K562 (cell line): ENCODE results near the gene CA7. TPM values are rescaled to one million over a fixed set of nuclear protein-coding genes. Genes with fewer than 3 reads are reported as not detected.

Source experiments
- CBX2 ChIP-seq: fragments of 200-600 bp; sonication (generic); IDR thresholded peaks from one replicate; pipeline ENCODE4 v1.6.1; 2012; ENCODE audit warnings: mild to moderate bottlenecking, low read length, inconsistent platforms; ENCODE audit not compliant: insufficient read depth, poor library complexity, severe bottlenecking
- CLOCK ChIP-seq: fragments of 250-450 bp; sonication (Bioruptor Pico); IDR thresholded peaks from 2 replicates; pipeline ENCODE4 v1.4.0; 2020; ENCODE audit warnings: mild to moderate bottlenecking, moderate library complexity, borderline replicate concordance
- KDM5B ChIP-seq: fragments of 200-600 bp; sonication (generic); IDR thresholded peaks from 2 replicates; pipeline ENCODE4 v1.6.1; 2012; ENCODE audit warnings: low read depth, mild to moderate bottlenecking, moderate library complexity, low read length, control low read depth, inconsistent platforms; ENCODE audit not compliant: insufficient replicate concordance
- SAFB2 ChIP-seq: fragments of 200-400 bp; formaldehyde crosslinking; IDR thresholded peaks from 2 replicates; pipeline ENCODE4 v1.6.1; 2018; ENCODE audit warnings: borderline replicate concordance, low read length, low read depth, moderate library complexity; ENCODE audit not compliant: severe bottlenecking
- SREBF2 ChIP-seq: sonication (generic); formaldehyde crosslinking; IDR thresholded peaks from 2 replicates; pipeline ENCODE4 v1.4.0; 2020; ENCODE audit warnings: mild to moderate bottlenecking, missing genetic modification reagents
- polyA plus RNA-seq, 8 experiments: library from polyadenylated mRNA; depleted of rRNA in 4 of 8; stranded (reverse) in 5 of 8; unstranded in 3 of 8; fragments of >200 nt; fragmentation: Nextera tagmentation in 2 of 8; fragmentation: Illumina TruSeq in 1 of 8; extraction: Ambion mirVana in 2 of 8; extraction: Trizol in 1 of 8; gene quantifications; 2 replicates each; pipeline versions ENCODE4 v1.2.1 to v1.2.3, GENCODE V29; 2011 to 2014; ENCODE audit warnings: inconsistent platforms in 1 of 8, missing spikeins in 1 of 8
- total RNA-seq, 7 experiments: library from RNA; depleted of rRNA in 6 of 7; stranded (reverse); fragments of >200 nt in 6 of 7; fragmentation: Illumina TruSeq in 2 of 7; extraction: Trizol in 2 of 7; gene quantifications; 2 replicates each; pipeline versions ENCODE4 v1.2.1 to v1.2.3, GENCODE V29; 2011 to 2021; ENCODE audit warnings: low replicate concordance in 1 of 7
- TF ChIP-seq, protein P1 (sequence below): fragments of 200-600 bp; sonication (generic); IDR thresholded peaks from one replicate; pipeline ENCODE4 v1.6.1; 2012; ENCODE audit warnings: mild to moderate bottlenecking, low read depth, low read length, inconsistent platforms
- TF ChIP-seq, protein P2 (sequence below), 2 experiments: IDR thresholded peaks in 1 of 2; conservative IDR thresholded peaks in 1 of 2; 2 replicates each; pipeline ENCODE4 v1.6.1; 2016; ENCODE audit warnings: low read depth in 2 of 2, mild to moderate bottlenecking in 1 of 2, missing compliant biosample characterization in 1 of 2, missing genetic modification characterization in 1 of 2, moderate library complexity in 1 of 2

The CA7 gene
- total and polyA plus RNA-seq, 9 of the 15 experiments (the other 6 are each of a cell fraction or from before 2014, with no cell fraction given), result 0.03 to 0.07 (median 0.05) TPM; not detected in 5

GRCh38 chr16:66899310-66899944 is 55.2 kb downstream of the CA7 start (continued):
- TF ChIP-seq, protein P1, sequence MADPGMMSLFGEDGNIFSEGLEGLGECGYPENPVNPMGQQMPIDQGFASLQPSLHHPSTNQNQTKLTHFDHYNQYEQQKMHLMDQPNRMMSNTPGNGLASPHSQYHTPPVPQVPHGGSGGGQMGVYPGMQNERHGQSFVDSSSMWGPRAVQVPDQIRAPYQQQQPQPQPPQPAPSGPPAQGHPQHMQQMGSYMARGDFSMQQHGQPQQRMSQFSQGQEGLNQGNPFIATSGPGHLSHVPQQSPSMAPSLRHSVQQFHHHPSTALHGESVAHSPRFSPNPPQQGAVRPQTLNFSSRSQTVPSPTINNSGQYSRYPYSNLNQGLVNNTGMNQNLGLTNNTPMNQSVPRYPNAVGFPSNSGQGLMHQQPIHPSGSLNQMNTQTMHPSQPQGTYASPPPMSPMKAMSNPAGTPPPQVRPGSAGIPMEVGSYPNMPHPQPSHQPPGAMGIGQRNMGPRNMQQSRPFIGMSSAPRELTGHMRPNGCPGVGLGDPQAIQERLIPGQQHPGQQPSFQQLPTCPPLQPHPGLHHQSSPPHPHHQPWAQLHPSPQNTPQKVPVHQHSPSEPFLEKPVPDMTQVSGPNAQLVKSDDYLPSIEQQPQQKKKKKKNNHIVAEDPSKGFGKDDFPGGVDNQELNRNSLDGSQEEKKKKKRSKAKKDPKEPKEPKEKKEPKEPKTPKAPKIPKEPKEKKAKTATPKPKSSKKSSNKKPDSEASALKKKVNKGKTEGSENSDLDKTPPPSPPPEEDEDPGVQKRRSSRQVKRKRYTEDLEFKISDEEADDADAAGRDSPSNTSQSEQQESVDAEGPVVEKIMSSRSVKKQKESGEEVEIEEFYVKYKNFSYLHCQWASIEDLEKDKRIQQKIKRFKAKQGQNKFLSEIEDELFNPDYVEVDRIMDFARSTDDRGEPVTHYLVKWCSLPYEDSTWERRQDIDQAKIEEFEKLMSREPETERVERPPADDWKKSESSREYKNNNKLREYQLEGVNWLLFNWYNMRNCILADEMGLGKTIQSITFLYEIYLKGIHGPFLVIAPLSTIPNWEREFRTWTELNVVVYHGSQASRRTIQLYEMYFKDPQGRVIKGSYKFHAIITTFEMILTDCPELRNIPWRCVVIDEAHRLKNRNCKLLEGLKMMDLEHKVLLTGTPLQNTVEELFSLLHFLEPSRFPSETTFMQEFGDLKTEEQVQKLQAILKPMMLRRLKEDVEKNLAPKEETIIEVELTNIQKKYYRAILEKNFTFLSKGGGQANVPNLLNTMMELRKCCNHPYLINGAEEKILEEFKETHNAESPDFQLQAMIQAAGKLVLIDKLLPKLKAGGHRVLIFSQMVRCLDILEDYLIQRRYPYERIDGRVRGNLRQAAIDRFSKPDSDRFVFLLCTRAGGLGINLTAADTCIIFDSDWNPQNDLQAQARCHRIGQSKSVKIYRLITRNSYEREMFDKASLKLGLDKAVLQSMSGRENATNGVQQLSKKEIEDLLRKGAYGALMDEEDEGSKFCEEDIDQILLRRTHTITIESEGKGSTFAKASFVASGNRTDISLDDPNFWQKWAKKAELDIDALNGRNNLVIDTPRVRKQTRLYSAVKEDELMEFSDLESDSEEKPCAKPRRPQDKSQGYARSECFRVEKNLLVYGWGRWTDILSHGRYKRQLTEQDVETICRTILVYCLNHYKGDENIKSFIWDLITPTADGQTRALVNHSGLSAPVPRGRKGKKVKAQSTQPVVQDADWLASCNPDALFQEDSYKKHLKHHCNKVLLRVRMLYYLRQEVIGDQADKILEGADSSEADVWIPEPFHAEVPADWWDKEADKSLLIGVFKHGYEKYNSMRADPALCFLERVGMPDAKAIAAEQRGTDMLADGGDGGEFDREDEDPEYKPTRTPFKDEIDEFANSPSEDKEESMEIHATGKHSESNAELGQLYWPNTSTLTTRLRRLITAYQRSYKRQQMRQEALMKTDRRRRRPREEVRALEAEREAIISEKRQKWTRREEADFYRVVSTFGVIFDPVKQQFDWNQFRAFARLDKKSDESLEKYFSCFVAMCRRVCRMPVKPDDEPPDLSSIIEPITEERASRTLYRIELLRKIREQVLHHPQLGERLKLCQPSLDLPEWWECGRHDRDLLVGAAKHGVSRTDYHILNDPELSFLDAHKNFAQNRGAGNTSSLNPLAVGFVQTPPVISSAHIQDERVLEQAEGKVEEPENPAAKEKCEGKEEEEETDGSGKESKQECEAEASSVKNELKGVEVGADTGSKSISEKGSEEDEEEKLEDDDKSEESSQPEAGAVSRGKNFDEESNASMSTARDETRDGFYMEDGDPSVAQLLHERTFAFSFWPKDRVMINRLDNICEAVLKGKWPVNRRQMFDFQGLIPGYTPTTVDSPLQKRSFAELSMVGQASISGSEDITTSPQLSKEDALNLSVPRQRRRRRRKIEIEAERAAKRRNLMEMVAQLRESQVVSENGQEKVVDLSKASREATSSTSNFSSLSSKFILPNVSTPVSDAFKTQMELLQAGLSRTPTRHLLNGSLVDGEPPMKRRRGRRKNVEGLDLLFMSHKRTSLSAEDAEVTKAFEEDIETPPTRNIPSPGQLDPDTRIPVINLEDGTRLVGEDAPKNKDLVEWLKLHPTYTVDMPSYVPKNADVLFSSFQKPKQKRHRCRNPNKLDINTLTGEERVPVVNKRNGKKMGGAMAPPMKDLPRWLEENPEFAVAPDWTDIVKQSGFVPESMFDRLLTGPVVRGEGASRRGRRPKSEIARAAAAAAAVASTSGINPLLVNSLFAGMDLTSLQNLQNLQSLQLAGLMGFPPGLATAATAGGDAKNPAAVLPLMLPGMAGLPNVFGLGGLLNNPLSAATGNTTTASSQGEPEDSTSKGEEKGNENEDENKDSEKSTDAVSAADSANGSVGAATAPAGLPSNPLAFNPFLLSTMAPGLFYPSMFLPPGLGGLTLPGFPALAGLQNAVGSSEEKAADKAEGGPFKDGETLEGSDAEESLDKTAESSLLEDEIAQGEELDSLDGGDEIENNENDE, result no peak
- TF ChIP-seq KDM5B (no peak), CBX2 (no peak), SREBF2 (no peak), SAFB2 (no peak), CLOCK (no peak)
- TF ChIP-seq, protein P2, sequence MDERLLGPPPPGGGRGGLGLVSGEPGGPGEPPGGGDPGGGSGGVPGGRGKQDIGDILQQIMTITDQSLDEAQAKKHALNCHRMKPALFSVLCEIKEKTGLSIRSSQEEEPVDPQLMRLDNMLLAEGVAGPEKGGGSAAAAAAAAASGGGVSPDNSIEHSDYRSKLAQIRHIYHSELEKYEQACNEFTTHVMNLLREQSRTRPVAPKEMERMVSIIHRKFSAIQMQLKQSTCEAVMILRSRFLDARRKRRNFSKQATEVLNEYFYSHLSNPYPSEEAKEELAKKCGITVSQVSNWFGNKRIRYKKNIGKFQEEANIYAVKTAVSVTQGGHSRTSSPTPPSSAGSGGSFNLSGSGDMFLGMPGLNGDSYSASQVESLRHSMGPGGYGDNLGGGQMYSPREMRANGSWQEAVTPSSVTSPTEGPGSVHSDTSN (CRISPR knock-in tag; IDR thresholded peaks at IDR 0.05; ENCODE audit: low read depth), result no peak
- TF ChIP-seq, protein P2 (tag; conservative IDR thresholded peaks at IDR 0.05; ENCODE audit: low read depth), result no peak
